Measurements from ENCODE around the gene E2F3. TPM values are rescaled to one million over a fixed set of nuclear protein-coding genes. Genes with fewer than 3 reads are reported as not detected.

E2F3 gene
- total and polyA plus RNA-seq, 2 donors (not counting 3 experiments of a cell fraction or from before 2014, with no cell fraction given), result 8.6 to 22.0 TPM

- intact Hi-C loops (cut with micrococcal nuclease) (no loop called here), dilution Hi-C loops (cut with MboI; ENCODE audit: extremely low pct_ligation_motif_present, low sequenced_read_pairs) (no loop called here)
- ChIA-PET POLR2A (no interaction called here), CTCF (no interaction called here)
- no peaks in the 10 kb centered on the region for H3K9me1 ChIP-seq (replicated peaks; ENCODE audit: control insufficient read depth, extremely low read depth, insufficient read depth, low read length)
- no peak for DNase-seq (ENCODE audit: low read depth, low spot score)
- TF ChIP-seq FOS (IDR thresholded peaks at IDR 0.05; ENCODE audit: borderline replicate concordance, insufficient read depth, low read length) (no peak), EZH2 (IDR thresholded peaks at IDR 0.05; ENCODE audit: borderline replicate concordance, low read depth, low read length, severe bottlenecking) (no peak), POLR2A (IDR thresholded peaks at IDR 0.05; ENCODE audit: low read depth, low read length) (no peak), JUN (IDR thresholded peaks at IDR 0.05; ENCODE audit: borderline replicate concordance, insufficient read depth, insufficient read length, low read depth) (no peak), GATA2 (IDR thresholded peaks at IDR 0.05; ENCODE audit: insufficient read depth, insufficient read length, low read depth, low read length) (no peak), MYC (IDR thresholded peaks at IDR 0.05; ENCODE audit: low read depth, low read length) (no peak), MAX (IDR thresholded peaks at IDR 0.05; ENCODE audit: insufficient read depth, insufficient read length) (no peak), POLR2AphosphoS5 (IDR thresholded peaks at IDR 0.05; ENCODE audit: insufficient read depth, low read depth, low read length) (no peak), CTCF (IDR thresholded peaks at IDR 0.05; ENCODE audit: extremely low read depth in 1 of 2, insufficient read depth in 1 of 2, low read depth in 1 of 2, low read length in 2 of 2) (no peak)
- BruUV-seq (replicated peaks), result no TSS peak
- peaks cover 0 to 3% of the 10 kb centered on the region in 2 experiments for H3K27me3 ChIP-seq (ENCODE audit: control insufficient read depth in 2 of 2, insufficient read depth in 2 of 2, low read length in 2 of 2)
- no peaks in the 10 kb centered on the region for H3K4me1 ChIP-seq (ENCODE audit: control insufficient read depth, extremely low read depth, insufficient read depth, low read length)
- H4K20me1 ChIP-seq (replicated peaks; ENCODE audit: control insufficient read depth, extremely low read depth, insufficient read depth, low read length), result no peaks in the 10 kb centered on the region
- H3K9me3 ChIP-seq (replicated peaks; ENCODE audit: control insufficient read depth, insufficient read depth, low read length), result no peaks in the 10 kb centered on the region
- no peak overlapping the region for H3K4me3 ChIP-seq (replicated peaks in 1 of 3; ENCODE audit: insufficient read depth in 1 of 3, low read depth in 1 of 3, low read length in 3 of 3)
- H3K79me2 ChIP-seq (ENCODE audit: control insufficient read depth, insufficient read depth, low read length), result no peaks in the 10 kb centered on the region
- H3K4me2 ChIP-seq (ENCODE audit: insufficient read depth, low read length), result no peak overlapping the region
- H2AFZ ChIP-seq (ENCODE audit: low read depth, low read length), result no peak overlapping the region
- no peaks in the 10 kb centered on the region for H3K36me3 ChIP-seq (ENCODE audit: control insufficient read depth in 2 of 2, extremely low read depth in 1 of 2, insufficient read depth in 2 of 2, low read length in 2 of 2)
- no peak for FAIRE-seq
- no peak overlapping the region for H3K9ac ChIP-seq (replicated peaks; ENCODE audit: extremely low read depth, insufficient read depth, low read length)
- H3K27ac ChIP-seq (ENCODE audit: insufficient read depth, low read depth, low read length), result no peak overlapping the region
These were observed 39.1 kb upstream of the E2F3 start for GRCh38 chr6:20362623-20363022.
